Activated CD4-positive, alpha-beta memory T cell treated with anti-CD3 and anti-CD28 coated beads for 36 hours (primary cell): ENCODE measurements around the gene FNDC5. TPM values are rescaled to one million over a fixed set of nuclear protein-coding genes. Genes with fewer than 3 reads are reported as not detected.
A peak's percentile ranks its signal among the peaks of the same experiment; 100 is the strongest.

Source experiments
- CTCF ChIA-PET: fragments of 350-600 bp; sonication (Branson Sonifier 250); formaldehyde crosslinking; loops from one replicate; lab custom pipeline; 2021; ENCODE audit warnings: antibody characterized with exemption, inconsistent platforms; lab: Charles Lee
- POLR2A ChIA-PET: fragments of 350-600 bp; sonication (Branson Sonifier 250); formaldehyde crosslinking; loops from one replicate; lab custom pipeline; 2021; ENCODE audit warnings: antibody characterized with exemption; lab: Charles Lee
- DNase-seq: peaks from one replicate; pipeline ENCODE4 v3.0.0-alpha.2; 2020
- H3K27ac Mint-ChIP-seq: one replicate; pipeline ENCODE4 v1.8.0; 2021; ENCODE audit warnings: mixed read lengths
- H3K27me3 Mint-ChIP-seq: one replicate; pipeline ENCODE4 v1.8.0; 2021; ENCODE audit warnings: mixed read lengths
- H3K36me3 Mint-ChIP-seq: one replicate; pipeline ENCODE4 v1.8.0; 2021; ENCODE audit warnings: mixed read lengths
- H3K4me1 Mint-ChIP-seq: one replicate; pipeline ENCODE4 v1.8.0; 2021; ENCODE audit warnings: low read depth, mixed read lengths
- H3K4me3 Mint-ChIP-seq: one replicate; pipeline ENCODE4 v1.8.0; 2021; ENCODE audit warnings: mild to moderate bottlenecking, mixed read lengths
- H3K9me3 Mint-ChIP-seq: one replicate; pipeline ENCODE4 v1.8.0; 2021; ENCODE audit warnings: mixed read lengths
- intact Hi-C: fragments of 100-400 bp; cut with micrococcal nuclease; formaldehyde crosslinking; loops from one replicate; pipeline ENCODE4 v1.15.1; 2023
- total RNA-seq, 2 experiments: library from RNA; stranded (reverse); gene quantifications; one replicate each; pipeline ENCODE4 v1.2.3, GENCODE V29; 2021

FNDC5 gene
- total RNA-seq, 2 experiments from 2014 or later, result not detected

DNA sequence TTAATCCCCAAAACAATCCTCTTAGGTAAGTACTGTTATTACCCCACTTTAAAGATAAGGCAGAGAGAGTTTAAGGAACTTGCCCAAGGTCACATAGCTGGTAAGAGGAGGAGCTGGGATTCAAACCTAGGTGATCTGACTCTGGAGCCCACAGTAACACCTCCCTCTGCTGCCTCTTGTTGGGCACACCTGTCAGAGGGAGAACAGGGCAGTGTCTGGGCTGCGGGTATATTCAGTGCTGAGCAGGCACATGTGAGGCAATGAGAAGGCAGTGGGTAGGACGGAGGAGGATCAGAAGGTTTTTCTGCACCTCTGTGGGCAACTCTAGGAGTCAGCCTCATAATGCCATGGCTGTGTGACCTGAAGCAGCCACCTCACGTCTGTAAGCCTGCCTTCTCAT is 17.4 kb upstream of the FNDC5 start:
- intact Hi-C loops, result no loop called here
- H3K4me1 Mint-ChIP-seq, result peaks cover 13% of the 10 kb centered on the region
- peaks cover 77% of the 10 kb centered on the region for H3K27me3 Mint-ChIP-seq
- DNase-seq, result no peak
- H3K27ac Mint-ChIP-seq, result no peak overlapping the region
- CTCF ChIA-PET, result interaction anchor here (0.7 kb wide), 1 partner anchor 126 kb away, joined by 3 read pairs; no protein-coding TSS in a partner anchor
- POLR2A ChIA-PET, result no interaction called here
- no peaks in the 10 kb centered on the region for H3K9me3 Mint-ChIP-seq
- no peak overlapping the region for H3K4me3 Mint-ChIP-seq
- H3K36me3 Mint-ChIP-seq, result no peaks in the 10 kb centered on the region

DNA sequence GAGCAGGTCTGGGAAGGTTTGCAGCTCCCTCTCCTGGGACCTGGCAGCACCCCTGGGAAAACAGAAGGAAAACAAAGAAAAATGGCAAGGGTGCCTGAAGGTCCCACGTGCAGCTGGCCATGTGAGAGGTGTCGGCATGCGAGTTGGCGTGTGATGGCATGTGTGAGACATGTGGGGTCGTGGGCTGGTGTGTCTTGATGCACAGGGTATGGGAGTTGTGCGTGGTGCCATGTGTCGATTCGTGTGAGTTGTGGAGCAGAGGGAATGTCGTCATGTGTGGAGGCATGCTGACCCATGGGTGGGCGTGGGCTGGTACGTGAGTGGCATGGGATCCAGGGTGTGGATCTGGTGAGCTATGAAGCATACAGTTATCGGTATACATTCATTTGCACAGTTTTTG is 16.9 kb upstream of the FNDC5 start:
- H3K27me3 Mint-ChIP-seq, result peaks cover 75% of the 10 kb centered on the region
- no peak overlapping the region for H3K4me3 Mint-ChIP-seq
- no peaks in the 10 kb centered on the region for H3K36me3 Mint-ChIP-seq
- intact Hi-C loops, result no loop called here
- no peak for DNase-seq
- no peak overlapping the region for H3K27ac Mint-ChIP-seq
- no peaks in the 10 kb centered on the region for H3K9me3 Mint-ChIP-seq
- H3K4me1 Mint-ChIP-seq, result peaks cover 11% of the 10 kb centered on the region
- POLR2A ChIA-PET, result no interaction called here
- CTCF ChIA-PET, result interaction anchor here (0.7 to 1.3 kb wide), 4 partner anchors 10 to 200 kb away, joined by 3 to 4 read pairs (median 4); no protein-coding TSS in a partner anchor

DNA sequence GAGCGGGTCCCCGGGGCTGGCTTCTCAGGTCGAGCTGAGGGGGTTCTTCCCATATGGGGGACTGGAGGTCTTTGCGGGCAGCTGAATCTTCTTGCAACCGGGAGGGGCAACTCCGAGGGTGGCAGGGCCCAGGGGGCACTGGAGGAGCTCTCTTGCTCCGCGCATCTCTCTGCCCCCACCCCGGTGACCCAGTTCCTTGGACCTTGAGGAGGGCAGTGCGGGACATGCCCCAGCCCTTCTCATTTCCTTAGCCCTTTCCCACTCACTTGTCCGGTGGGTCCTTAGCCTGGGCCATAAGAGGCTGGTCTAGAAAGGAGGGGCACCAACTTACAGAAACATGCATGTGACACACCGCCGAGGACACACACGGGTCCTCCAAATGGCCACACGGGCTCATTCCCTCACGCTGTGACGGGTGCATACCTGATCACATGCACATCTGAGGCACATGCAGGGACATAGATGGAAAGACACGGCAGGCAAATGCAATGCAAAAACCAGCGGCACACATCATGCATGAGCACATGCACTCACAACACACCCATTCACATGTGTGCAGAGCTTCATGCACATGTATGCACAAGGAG is 16.2 kb upstream of the FNDC5 start:
- CTCF ChIA-PET, result interaction anchor here (0.6 to 1.7 kb wide), 8 partner anchors 11 to 200 kb away, joined by 3 to 6 read pairs (median 3); no protein-coding TSS in a partner anchor
- Mint-ChIP-seq H3K4me3 (no peak overlapping the region), H3K9me3 (no peaks in the 10 kb centered on the region), H3K27me3 (peaks cover 69% of the 10 kb centered on the region), H3K4me1 (peaks cover 4% of the 10 kb centered on the region), H3K27ac (no peak overlapping the region), H3K36me3 (no peaks in the 10 kb centered on the region)
- intact Hi-C loops, result no loop called here
- POLR2A ChIA-PET, result interaction anchor here (0.6 kb wide), 1 partner anchor 65 kb away, joined by 3 read pairs; no protein-coding TSS in a partner anchor
- no peak for DNase-seq

DNA sequence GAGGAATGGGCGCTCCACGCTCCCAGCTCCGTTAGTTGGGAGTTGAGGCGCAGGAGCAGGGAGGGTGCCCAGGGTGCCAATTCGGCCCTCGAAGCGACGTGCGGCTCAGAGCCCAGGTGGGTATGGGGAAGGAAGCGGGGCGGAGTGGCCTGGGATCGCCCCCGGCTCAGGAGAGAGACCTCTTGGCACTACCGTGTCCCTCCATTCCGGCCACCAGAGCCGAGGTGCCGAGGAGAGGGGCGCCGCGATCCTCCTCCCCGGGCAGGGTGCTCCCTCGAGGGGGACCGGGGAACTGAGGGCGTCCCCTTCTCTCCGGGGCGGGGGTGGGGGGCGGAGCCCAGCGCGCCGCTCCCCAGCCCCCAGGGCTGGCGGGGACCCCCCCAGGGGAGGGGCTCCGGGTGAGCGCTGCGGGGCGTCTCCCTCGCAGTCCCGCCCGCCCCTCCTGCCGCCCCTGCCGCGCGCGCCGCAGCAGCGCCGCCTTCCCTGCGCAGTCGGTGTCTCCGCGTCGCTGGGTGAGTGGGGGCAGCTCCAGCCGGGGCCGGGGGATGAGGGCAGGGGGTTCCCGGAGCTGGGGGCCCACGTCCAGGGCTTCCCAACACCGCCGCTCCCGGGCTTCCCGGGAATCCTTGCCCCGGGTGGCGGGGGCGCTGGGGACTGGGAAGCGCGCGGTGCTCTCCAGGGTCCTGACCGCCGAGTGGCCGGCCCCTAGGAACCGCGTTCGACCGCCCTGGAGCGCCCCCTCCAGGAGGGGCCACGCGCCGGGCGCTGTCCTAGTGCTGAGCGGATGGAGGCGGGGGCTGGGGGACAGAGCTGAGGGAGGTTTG is 15.5 kb upstream of the FNDC5 start, which contains the start of gene HPCA:
Gene HPCA (plus strand): TSS at position 488 of the 824 bp plus-strand sequence. CDS start 2,408 bp downstream, outside the sequence.
- CTCF ChIA-PET, result interaction anchor here (0.6 to 1.8 kb wide), 10 partner anchors 8 to 201 kb away, joined by 3 to 7 read pairs (median 4); no protein-coding TSS in a partner anchor
- peaks cover 4% of the 10 kb centered on the region for H3K4me1 Mint-ChIP-seq
- H3K27ac Mint-ChIP-seq, result no peak within 1 kb of the TSS
- H3K4me3 Mint-ChIP-seq, result no peak within 1 kb of the TSS
- peaks cover 63% of the 10 kb centered on the region for H3K27me3 Mint-ChIP-seq
- intact Hi-C loops, result no loop called here
- H3K9me3 Mint-ChIP-seq, result no peaks in the 10 kb centered on the region
- POLR2A ChIA-PET, result interaction anchor here (0.6 kb wide), 1 partner anchor 66 kb away, joined by 3 read pairs; no protein-coding TSS in a partner anchor
- H3K36me3 Mint-ChIP-seq, result no peaks in the 10 kb centered on the region
- peak; percentile 66 for DNase-seq

DNA sequence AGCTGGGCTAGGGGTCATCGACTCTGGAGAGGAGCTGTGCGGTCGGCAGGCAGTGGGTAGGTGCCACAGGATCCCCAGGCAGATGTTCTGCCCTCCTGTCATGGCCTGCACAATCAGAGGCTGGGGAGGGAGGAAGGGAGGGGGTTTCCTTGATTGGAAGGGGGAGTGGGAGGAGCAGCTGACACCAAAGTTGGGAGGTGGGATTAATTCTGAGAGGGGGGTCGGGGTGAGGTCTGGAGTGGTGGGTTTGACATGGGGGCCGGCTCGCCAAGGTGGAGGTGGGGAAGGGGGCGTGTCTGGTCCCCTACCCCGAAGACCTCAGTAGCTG is 14.9 kb upstream of the FNDC5 start:
- H3K9me3 Mint-ChIP-seq, result no peaks in the 10 kb centered on the region
- no peak for DNase-seq
- intact Hi-C loops, result no loop called here
- ChIA-PET CTCF (interaction anchor here (1.1 to 1.8 kb wide), 3 partner anchors 8 to 173 kb away, joined by 4 to 7 read pairs (median 6); no protein-coding TSS in a partner anchor), POLR2A (no interaction called here)
- H3K27ac Mint-ChIP-seq, result no peak overlapping the region
- peaks cover 61% of the 10 kb centered on the region for H3K27me3 Mint-ChIP-seq
- no peak overlapping the region for H3K4me3 Mint-ChIP-seq
- H3K36me3 Mint-ChIP-seq, result no peaks in the 10 kb centered on the region
- H3K4me1 Mint-ChIP-seq, result peaks cover 4% of the 10 kb centered on the region

DNA sequence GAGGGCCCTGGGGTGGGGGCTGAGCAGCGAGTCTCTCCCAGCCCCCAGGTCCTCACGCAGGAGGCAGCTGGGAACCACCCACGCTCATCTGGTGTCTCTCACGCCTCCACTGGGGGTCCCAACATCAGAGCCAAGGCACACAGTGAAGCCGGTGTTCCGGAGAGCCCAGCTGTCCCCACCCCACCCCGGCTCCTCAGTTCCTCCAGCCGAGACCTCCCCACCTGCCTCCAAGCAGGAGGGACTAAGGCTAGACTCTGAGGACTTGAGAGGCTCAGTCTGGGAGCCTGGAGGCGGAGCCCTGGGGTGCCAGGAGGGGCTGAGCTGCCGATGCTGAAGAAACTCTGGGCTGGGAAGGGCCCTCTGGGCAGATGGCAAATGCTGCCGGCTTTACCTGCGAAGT is 14.0 kb upstream of the FNDC5 start:
- ChIA-PET POLR2A (no interaction called here), CTCF (interaction anchor here (1.1 to 1.8 kb wide), 2 partner anchors 9 kb away, joined by 4 to 7 read pairs; no protein-coding TSS in a partner anchor)
- Mint-ChIP-seq H3K36me3 (no peaks in the 10 kb centered on the region), H3K4me1 (peaks cover 4% of the 10 kb centered on the region), H3K9me3 (no peaks in the 10 kb centered on the region), H3K27ac (no peak overlapping the region), H3K27me3 (peaks cover 53% of the 10 kb centered on the region), H3K4me3 (no peak overlapping the region)
- intact Hi-C loops, result no loop called here
- DNase-seq, result no peak

DNA sequence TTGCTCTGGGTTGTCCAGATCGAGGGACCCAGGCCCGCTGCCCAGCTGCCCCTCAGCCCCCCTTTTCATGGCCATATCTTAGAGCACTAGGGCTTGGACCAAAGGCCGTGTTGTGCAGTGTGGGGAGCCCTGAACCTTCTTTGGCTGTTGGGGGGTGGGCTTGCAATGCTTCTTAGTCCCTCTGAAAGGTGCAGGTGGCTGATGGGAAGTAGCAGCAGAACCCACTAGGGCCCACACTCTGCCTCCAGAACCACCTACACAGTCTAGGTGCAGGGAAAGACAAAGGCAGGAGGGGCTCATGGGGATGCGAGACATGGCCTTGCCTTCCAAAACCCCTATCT is 13.3 kb upstream of the FNDC5 start:
- H3K27me3 Mint-ChIP-seq, result peaks cover 45% of the 10 kb centered on the region
- intact Hi-C loops, result no loop called here
- ChIA-PET POLR2A (no interaction called here), CTCF (no interaction called here)
- no peak overlapping the region for H3K4me3 Mint-ChIP-seq
- no peak for DNase-seq
- no peaks in the 10 kb centered on the region for H3K36me3 Mint-ChIP-seq
- no peak overlapping the region for H3K27ac Mint-ChIP-seq
- no peaks in the 10 kb centered on the region for H3K9me3 Mint-ChIP-seq
- H3K4me1 Mint-ChIP-seq, result peaks cover 4% of the 10 kb centered on the region

DNA sequence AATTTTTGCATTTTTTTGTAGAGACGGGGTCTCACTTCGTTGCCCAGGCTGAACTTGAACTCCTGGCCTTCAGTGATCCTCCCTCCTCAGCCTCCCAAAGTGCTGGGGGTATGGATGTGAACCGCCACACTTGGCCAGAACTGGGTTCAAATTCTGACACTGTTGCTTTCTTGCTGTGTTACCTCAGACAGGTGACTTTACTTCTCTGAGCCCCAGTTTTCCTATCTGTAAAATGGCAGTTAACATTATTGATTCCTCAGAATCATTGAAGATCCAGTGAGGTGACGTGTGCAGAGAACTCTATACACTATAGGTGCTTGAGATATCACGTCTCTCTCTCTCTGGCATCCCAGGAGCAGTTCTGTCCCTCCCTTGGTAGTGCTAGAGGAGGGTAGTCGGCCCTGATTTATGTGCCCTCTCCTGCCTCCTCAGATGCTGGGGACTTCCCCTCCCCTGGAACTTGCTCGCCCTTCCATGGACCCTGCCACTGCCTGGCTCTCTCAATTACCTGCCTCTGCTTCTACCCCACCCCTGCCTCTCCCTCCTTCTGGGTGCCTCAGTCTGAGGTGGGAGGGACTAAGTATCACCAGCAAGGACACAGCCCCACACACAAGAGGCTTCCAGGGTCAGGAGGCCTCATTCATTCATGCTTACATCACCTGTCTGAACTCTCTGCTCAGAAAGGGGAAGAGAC is 12.8 kb upstream of the FNDC5 start:
- CTCF ChIA-PET, result interaction anchor here (1.5 kb wide), 1 partner anchor 11 kb away, joined by 10 read pairs; no protein-coding TSS in a partner anchor
- H3K27ac Mint-ChIP-seq, result no peak overlapping the region
- no peak overlapping the region for H3K4me3 Mint-ChIP-seq
- no peaks in the 10 kb centered on the region for H3K36me3 Mint-ChIP-seq
- DNase-seq, result no peak
- intact Hi-C loops, result no loop called here
- peaks cover 4% of the 10 kb centered on the region for H3K4me1 Mint-ChIP-seq
- H3K27me3 Mint-ChIP-seq, result peaks cover 42% of the 10 kb centered on the region
- no peaks in the 10 kb centered on the region for H3K9me3 Mint-ChIP-seq
- POLR2A ChIA-PET, result no interaction called here

DNA sequence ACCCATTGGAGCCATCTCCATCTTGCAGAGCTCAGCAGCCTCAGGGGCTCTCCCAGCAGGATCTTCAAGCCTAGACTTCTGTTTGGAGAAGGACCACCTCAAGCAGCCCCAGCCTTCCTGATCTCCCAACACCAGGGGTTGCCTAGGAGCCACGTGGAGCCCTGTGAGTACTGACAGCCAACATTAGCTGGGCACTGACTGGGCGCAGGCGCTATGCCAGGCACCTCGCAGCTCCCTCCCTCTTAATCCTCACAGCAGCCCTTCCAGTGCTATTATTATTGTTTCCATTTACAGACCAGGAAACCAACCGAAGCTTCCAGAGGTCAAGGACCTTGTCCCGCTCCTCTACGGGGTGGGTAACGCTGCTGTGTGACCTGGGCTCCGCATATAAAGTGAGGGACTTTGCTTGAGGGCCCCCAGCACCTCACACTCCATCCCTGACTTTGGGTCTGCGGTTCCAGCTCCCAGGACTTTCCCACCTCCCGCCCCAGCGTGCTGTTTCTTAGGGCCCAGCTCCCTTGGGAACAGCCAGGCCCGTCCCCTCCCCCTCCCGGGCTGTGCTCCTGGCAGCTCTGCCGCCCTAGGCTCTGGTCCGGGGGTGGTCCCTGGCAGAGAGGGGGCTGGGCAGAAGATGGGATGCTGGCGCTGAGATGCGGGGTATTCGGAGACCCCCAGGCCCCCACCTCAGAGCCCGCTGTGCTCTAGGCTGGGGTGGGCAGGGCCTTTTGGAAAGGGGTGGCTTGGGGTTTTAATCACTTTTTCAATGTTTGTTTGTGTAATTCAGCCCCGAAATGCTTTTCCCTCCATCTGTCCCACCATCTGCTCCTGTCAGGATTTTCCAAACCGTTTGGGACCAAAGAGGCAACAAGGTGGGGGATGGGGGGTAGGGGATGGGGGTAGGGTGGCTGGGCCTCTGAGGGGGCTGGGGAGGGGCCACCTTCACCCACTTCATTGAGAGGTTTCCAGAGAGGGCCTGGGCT is 11.4 kb upstream of the FNDC5 start:
- no peak overlapping the region for H3K27ac Mint-ChIP-seq
- CTCF ChIA-PET, result interaction anchor here (0.6 to 1.5 kb wide), 3 partner anchors 9 to 22 kb away, joined by 3 to 10 read pairs (median 3); no protein-coding TSS in a partner anchor
- POLR2A ChIA-PET, result interaction anchor here (0.6 kb wide), 2 partner anchors 168 to 414 kb away, joined by 3 read pairs; no protein-coding TSS in a partner anchor
- H3K4me1 Mint-ChIP-seq, result peaks cover 4% of the 10 kb centered on the region
- H3K36me3 Mint-ChIP-seq, result no peaks in the 10 kb centered on the region
- H3K27me3 Mint-ChIP-seq, result peaks cover 38% of the 10 kb centered on the region
- no peak for DNase-seq
- H3K4me3 Mint-ChIP-seq, result no peak overlapping the region
- intact Hi-C loops, result no loop called here
- H3K9me3 Mint-ChIP-seq, result no peaks in the 10 kb centered on the region

DNA sequence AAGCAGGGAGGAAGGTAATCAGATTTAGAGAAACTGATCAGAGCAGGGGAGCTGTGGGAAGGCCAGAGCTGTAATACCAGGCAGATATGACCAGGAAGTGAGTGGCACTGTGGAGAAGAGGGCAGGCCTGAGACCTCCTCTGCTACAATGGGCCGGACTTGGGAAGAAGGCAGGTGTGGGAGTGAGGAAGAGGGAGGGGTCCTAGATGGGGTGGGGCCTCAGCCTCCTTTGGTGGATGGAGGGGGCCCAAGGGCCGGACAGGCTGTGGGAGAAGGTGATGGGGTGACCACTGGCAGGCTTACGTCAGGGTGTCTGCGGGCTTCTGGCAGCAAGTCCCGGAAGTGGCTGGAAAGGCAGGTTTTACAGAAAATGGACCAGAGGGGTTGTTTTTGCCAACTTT is 10.6 kb upstream of the FNDC5 start:
- intact Hi-C loops, result no loop called here
- Mint-ChIP-seq H3K27me3 (peaks cover 37% of the 10 kb centered on the region), H3K4me1 (peaks cover 5% of the 10 kb centered on the region), H3K4me3 (no peak overlapping the region), H3K36me3 (no peaks in the 10 kb centered on the region), H3K27ac (no peak overlapping the region), H3K9me3 (no peaks in the 10 kb centered on the region)
- ChIA-PET CTCF (no interaction called here), POLR2A (interaction anchor here (0.6 kb wide), 1 partner anchor 414 kb away, joined by 3 read pairs; no protein-coding TSS in a partner anchor)
- no peak for DNase-seq

DNA sequence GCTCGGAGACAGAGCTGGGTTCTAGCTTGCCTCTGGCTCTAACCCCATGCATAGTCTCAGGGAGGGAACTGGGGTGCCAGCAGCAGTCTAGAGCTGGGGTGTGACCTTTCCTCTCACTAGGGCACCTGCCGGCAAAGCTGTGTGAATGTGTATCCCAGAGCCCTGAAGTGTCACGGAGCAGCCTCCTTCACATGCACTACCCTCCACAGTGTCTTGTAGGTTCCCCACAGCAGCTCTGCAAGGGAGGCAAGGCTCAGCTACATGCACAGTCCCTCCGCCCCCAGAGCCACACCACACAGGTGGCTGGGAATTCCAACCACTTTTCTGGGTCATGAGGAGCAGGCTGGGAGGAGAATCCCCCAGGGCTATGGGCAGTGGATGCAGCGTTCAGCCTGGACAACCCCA is 7.9 kb upstream of the FNDC5 start:
- CTCF ChIA-PET, result interaction anchor here (0.6 to 1.6 kb wide), 6 partner anchors 12 to 207 kb away, joined by 3 to 4 read pairs (median 3); partner anchors contain the start of gene AZIN2
- Mint-ChIP-seq H3K4me1 (peaks cover 2% of the 10 kb centered on the region), H3K9me3 (no peaks in the 10 kb centered on the region), H3K4me3 (no peak overlapping the region), H3K27me3 (peaks cover 34% of the 10 kb centered on the region), H3K27ac (no peak overlapping the region), H3K36me3 (no peaks in the 10 kb centered on the region)
- POLR2A ChIA-PET, result interaction anchor here (0.6 kb wide), 1 partner anchor 206 kb away, joined by 4 read pairs; no protein-coding TSS in a partner anchor
- DNase-seq, result no peak
- intact Hi-C loops, result loop anchor here (10.0 kb wide), 1 partner anchor 354 kb away; no protein-coding TSS in a partner anchor
